MM.1S (cell line): ENCODE data around the gene UBN1.

Experiments used
- DNase-seq: peaks from one replicate; pipeline ENCODE4 v3.0.0-alpha.2; 2015
- H2AFZ ChIP-seq: fragments of 300-600 bp; sonication (generic); 2 replicates; pipeline ENCODE4 v1.6.0; 2016; ENCODE audit warnings: antibody characterized with exemption, low read length
- H3F3A ChIP-seq: fragments of 300-600 bp; sonication (generic); 2 replicates; pipeline ENCODE4 v1.6.1; 2016; ENCODE audit warnings: mild to moderate bottlenecking, antibody characterized with exemption, low read length, moderate library complexity, mixed read lengths; ENCODE audit not compliant: insufficient read depth
- H3K27ac ChIP-seq: fragments of 300-600 bp; sonication (generic); 2 replicates; pipeline ENCODE4 v1.5.1; 2016; ENCODE audit warnings: mild to moderate bottlenecking, low read length
- H3K27me3 ChIP-seq: fragments of 300-600 bp; sonication (generic); replicated peaks from 2 replicates; pipeline ENCODE4 v1.6.0; 2016; ENCODE audit warnings: low read length; ENCODE audit not compliant: insufficient read depth
- H3K36me3 ChIP-seq: fragments of 300-600 bp; sonication (generic); replicated peaks from 2 replicates; pipeline ENCODE4 v1.6.1; 2016; ENCODE audit warnings: mild to moderate bottlenecking, low read length, mixed read lengths; ENCODE audit not compliant: insufficient read depth
- H3K4me1 ChIP-seq: fragments of 300-600 bp; sonication (generic); 2 replicates; pipeline ENCODE4 v1.6.1; 2016; ENCODE audit warnings: low read length, mixed read lengths
- H3K4me2 ChIP-seq: fragments of 300-600 bp; sonication (generic); 2 replicates; pipeline ENCODE4 v1.6.0; 2016; ENCODE audit warnings: low read depth, low read length
- H3K4me3 ChIP-seq: fragments of 300-600 bp; sonication (generic); 2 replicates; pipeline ENCODE4 v1.5.1; 2016; ENCODE audit warnings: low read length, mixed read lengths
- H3K79me2 ChIP-seq: fragments of 300-600 bp; sonication (generic); 2 replicates; pipeline ENCODE4 v1.6.1; 2016; ENCODE audit warnings: mixed run types, low read length, mixed read lengths
- H3K9ac ChIP-seq: fragments of 300-600 bp; sonication (generic); 2 replicates; pipeline ENCODE4 v1.6.1; 2016; ENCODE audit warnings: low read length, mixed read lengths
- H3K9me2 ChIP-seq: fragments of 300-600 bp; sonication (generic); replicated peaks from 2 replicates; pipeline ENCODE4 v1.6.1; 2016; ENCODE audit warnings: mild to moderate bottlenecking, low read length, mixed read lengths; ENCODE audit not compliant: insufficient read depth
- H3K9me3 ChIP-seq: fragments of 300-600 bp; sonication (generic); replicated peaks from 2 replicates; pipeline ENCODE4 v1.6.1; 2016; ENCODE audit warnings: mild to moderate bottlenecking, low read length, mixed read lengths; ENCODE audit not compliant: insufficient read depth
- H4K20me1 ChIP-seq: fragments of 300-600 bp; sonication (generic); 2 replicates; pipeline ENCODE4 v1.6.1; 2016; ENCODE audit warnings: mild to moderate bottlenecking, low read length, moderate library complexity, mixed read lengths; ENCODE audit not compliant: insufficient read depth
- CTCF ChIP-seq: fragments of 300-600 bp; sonication (generic); IDR thresholded peaks from 2 replicates; pipeline ENCODE4 v1.5.1; 2016; ENCODE audit warnings: antibody characterized with exemption, low read length, mixed read lengths
- EZH2 ChIP-seq: fragments of 300-600 bp; sonication (generic); optimal IDR thresholded peaks from 2 replicates; pipeline ENCODE3; 2017; ENCODE audit warnings: low read depth, mild to moderate bottlenecking, antibody characterized with exemption, low read length, mixed read lengths
- EZH2phosphoT487 ChIP-seq: fragments of 300-600 bp; sonication (generic); IDR thresholded peaks from 2 replicates; pipeline ENCODE4 v1.6.1; 2018; ENCODE audit warnings: antibody characterized with exemption, low read length

The UBN1 gene

GRCh38 chr16:4831616-4832015 is 15.7 kb upstream of the UBN1 start:
- no peaks in the 10 kb centered on the region for H3K9me3 ChIP-seq
- no peaks in the 10 kb centered on the region for H3F3A ChIP-seq
- peaks cover 40% of the 10 kb centered on the region for H3K79me2 ChIP-seq
- no peak overlapping the region for H3K4me3 ChIP-seq
- H3K9ac ChIP-seq: no peak overlapping the region
- no peak for TF ChIP-seq CTCF
- TF ChIP-seq EZH2phosphoT487: no peak
- TF ChIP-seq EZH2: no peak
- peaks cover 16% of the 10 kb centered on the region; the same call in 1 of the 2 replicates for H3K36me3 ChIP-seq
- H3K27me3 ChIP-seq: no peaks in the 10 kb centered on the region
- no peak overlapping the region for H3K27ac ChIP-seq
- H3K4me1 ChIP-seq: no peaks in the 10 kb centered on the region
- no peaks in the 10 kb centered on the region for H4K20me1 ChIP-seq
- DNase-seq: no peak
- H3K4me2 ChIP-seq: no peak overlapping the region
- H3K9me2 ChIP-seq: no peaks in the 10 kb centered on the region
- no peak overlapping the region for H2AFZ ChIP-seq

GRCh38 chr16:4832698-4833343 is 14.5 kb upstream of the UBN1 start:
- Histone ChIP-seq H3K4me3 (no peak overlapping the region), H3K36me3 (peaks cover 16% of the 10 kb centered on the region; the same call in 1 of the 2 replicates), H3K4me2 (no peak overlapping the region), H3K9me2 (no peaks in the 10 kb centered on the region), H3K4me1 (peaks cover 4% of the 10 kb centered on the region), H2AFZ (no peak overlapping the region), H3K9ac (no peak overlapping the region), H3K27ac (no peak overlapping the region), H3K27me3 (no peaks in the 10 kb centered on the region), H4K20me1 (no peaks in the 10 kb centered on the region), H3K9me3 (no peaks in the 10 kb centered on the region), H3K79me2 (peaks cover 45% of the 10 kb centered on the region), H3F3A (peaks cover under 1% of the 10 kb centered on the region)
- TF ChIP-seq CTCF (no peak), EZH2 (no peak), EZH2phosphoT487 (no peak)
- DNase-seq: no peak

GRCh38 chr16:4833584-4833983 is 13.7 kb upstream of the UBN1 start:
- no peak overlapping the region for H3K27ac ChIP-seq
- no peaks in the 10 kb centered on the region for H4K20me1 ChIP-seq
- H3K9me2 ChIP-seq: no peaks in the 10 kb centered on the region

More at GRCh38 chr16:4833584-4833983, 13.7 kb upstream of the UBN1 start:
- H3K79me2 ChIP-seq: peaks cover 45% of the 10 kb centered on the region
- H3K9ac ChIP-seq: no peak overlapping the region
- no peak overlapping the region for H2AFZ ChIP-seq
- no peak overlapping the region for H3K4me2 ChIP-seq
- TF ChIP-seq EZH2: no peak
- TF ChIP-seq EZH2phosphoT487: no peak
- no peak for TF ChIP-seq CTCF
- H3K4me1 ChIP-seq: peaks cover 11% of the 10 kb centered on the region
- H3F3A ChIP-seq: peaks cover 8% of the 10 kb centered on the region
- no peak for DNase-seq
- H3K36me3 ChIP-seq: peaks cover 16% of the 10 kb centered on the region; the same call in 1 of the 2 replicates
- H3K27me3 ChIP-seq: no peaks in the 10 kb centered on the region
- H3K4me3 ChIP-seq: no peak overlapping the region
- no peaks in the 10 kb centered on the region for H3K9me3 ChIP-seq
